ENCODE measurements around the gene EVX2.

EVX2 gene

GRCh38 chr2:176084611-176085119 is 903 bp upstream of the EVX2 start:
- no peak for TF ChIP-seq CTCF (IDR thresholded peaks at IDR 0.05; ENCODE audit: insufficient read depth, low read depth, low read length, missing control alignments)
- no peak overlapping the region for H3K4me3 ChIP-seq (ENCODE audit: low read depth, low read length)
- DNase-seq (ENCODE audit: low read depth): no peak

- no peak for TF ChIP-seq CTCF (IDR thresholded peaks at IDR 0.05; ENCODE audit: insufficient read depth, low read depth, low read length, missing control alignments)
- DNase-seq (ENCODE audit: low read depth): no peak
- H3K4me3 ChIP-seq (ENCODE audit: low read depth, low read length): no peak overlapping the region
These were observed 674 bp downstream of the EVX2 start for GRCh38 chr2:176082824-176083751.

GRCh38 chr2:176082525-176082823 is 1.3 kb downstream of the EVX2 start:
- no peak for TF ChIP-seq CTCF (IDR thresholded peaks at IDR 0.05; ENCODE audit: insufficient read depth, low read depth, low read length, missing control alignments)
- no peak overlapping the region for H3K4me3 ChIP-seq (ENCODE audit: low read depth, low read length)

GRCh38 chr2:176081837-176082524 is 1.8 kb downstream of the EVX2 start:
- no peak overlapping the region for H3K4me3 ChIP-seq (ENCODE audit: low read depth, low read length)
- no peak for TF ChIP-seq CTCF (IDR thresholded peaks at IDR 0.05; ENCODE audit: insufficient read depth, low read depth, low read length, missing control alignments)
- DNase-seq (ENCODE audit: low read depth): no peak

More at GRCh38 chr2:176082525-176082823, 1.3 kb downstream of the EVX2 start:
- no peak for DNase-seq (ENCODE audit: low read depth)

GRCh38 chr2:176081376-176081836 is 2.4 kb downstream of the EVX2 start:
- no peak for TF ChIP-seq CTCF (IDR thresholded peaks at IDR 0.05; ENCODE audit: insufficient read depth, low read depth, low read length, missing control alignments)
- no peak for DNase-seq (ENCODE audit: low read depth)
- no peak overlapping the region for H3K4me3 ChIP-seq (ENCODE audit: low read depth, low read length)

- H3K4me3 ChIP-seq (ENCODE audit: low read depth, low read length): no peak overlapping the region
- no peak for TF ChIP-seq CTCF (IDR thresholded peaks at IDR 0.05; ENCODE audit: insufficient read depth, low read depth, low read length, missing control alignments)
- DNase-seq (ENCODE audit: low read depth): no peak
These were observed 3.0 kb downstream of the EVX2 start for GRCh38 chr2:176080540-176081375.
